ENCODE results near the gene TSTD1.

- TF ChIP-seq, protein P1, sequence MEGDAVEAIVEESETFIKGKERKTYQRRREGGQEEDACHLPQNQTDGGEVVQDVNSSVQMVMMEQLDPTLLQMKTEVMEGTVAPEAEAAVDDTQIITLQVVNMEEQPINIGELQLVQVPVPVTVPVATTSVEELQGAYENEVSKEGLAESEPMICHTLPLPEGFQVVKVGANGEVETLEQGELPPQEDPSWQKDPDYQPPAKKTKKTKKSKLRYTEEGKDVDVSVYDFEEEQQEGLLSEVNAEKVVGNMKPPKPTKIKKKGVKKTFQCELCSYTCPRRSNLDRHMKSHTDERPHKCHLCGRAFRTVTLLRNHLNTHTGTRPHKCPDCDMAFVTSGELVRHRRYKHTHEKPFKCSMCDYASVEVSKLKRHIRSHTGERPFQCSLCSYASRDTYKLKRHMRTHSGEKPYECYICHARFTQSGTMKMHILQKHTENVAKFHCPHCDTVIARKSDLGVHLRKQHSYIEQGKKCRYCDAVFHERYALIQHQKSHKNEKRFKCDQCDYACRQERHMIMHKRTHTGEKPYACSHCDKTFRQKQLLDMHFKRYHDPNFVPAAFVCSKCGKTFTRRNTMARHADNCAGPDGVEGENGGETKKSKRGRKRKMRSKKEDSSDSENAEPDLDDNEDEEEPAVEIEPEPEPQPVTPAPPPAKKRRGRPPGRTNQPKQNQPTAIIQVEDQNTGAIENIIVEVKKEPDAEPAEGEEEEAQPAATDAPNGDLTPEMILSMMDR (conservative IDR thresholded peaks at IDR 0.05 in 1 of 2, IDR thresholded peaks at IDR 0.05 in 1 of 2; ENCODE audit: low read depth in 1 of 2, low read length in 2 of 2), result no peak
- no peak for TF ChIP-seq EZH2 (IDR thresholded peaks at IDR 0.05; ENCODE audit: low read length, missing control alignments)
These were observed 22.7 kb upstream of the TSTD1 start for GRCh38 chr1:161061419-161061818.
